GOT3 (cell line): ENCODE data around the gene DNLZ.
"Not testable (repeated sequence)": the region's sequence is repeated elsewhere in the genome, so short reads cannot be mapped to it uniquely, and the experiment has no call there.

ENCODE experiments used
- DNase-seq: peaks from one replicate; lab custom pipeline; 2025; ENCODE audit warnings: mixed read lengths; lab: John Stamatoyannopoulos, UW

DNLZ gene

GRCh38 chr9:136363106-136363948 is at the start of gene DNLZ:
Gene DNLZ, minus strand, starts transcription at chr9:136363744. Its CDS starts 30 bp downstream, at chr9:136363714.
- DNase-seq = peak; percentile 83

GRCh38 chr9:136412962-136413361 is 49.4 kb upstream of the DNLZ start:
- no peak for DNase-seq

GRCh38 chr9:136411378-136411777 is 47.8 kb upstream of the DNLZ start:
- DNase-seq = no peak

GRCh38 chr9:136410500-136411287 is 47.1 kb upstream of the DNLZ start, which contains the start of the genes ENTR1 and PMPCA:
Gene ENTR1, minus strand, starts transcription at chr9:136410614. Its CDS starts 217 bp downstream, at chr9:136410397.
Gene PMPCA, plus strand, starts transcription at chr9:136410658. Its CDS starts 11 bp downstream, at chr9:136410669.
- DNase-seq = peak; percentile 77

- DNase-seq = no peak
Measured at GRCh38 chr9:136409557-136410455, 46.3 kb upstream of the DNLZ start.

DNA sequence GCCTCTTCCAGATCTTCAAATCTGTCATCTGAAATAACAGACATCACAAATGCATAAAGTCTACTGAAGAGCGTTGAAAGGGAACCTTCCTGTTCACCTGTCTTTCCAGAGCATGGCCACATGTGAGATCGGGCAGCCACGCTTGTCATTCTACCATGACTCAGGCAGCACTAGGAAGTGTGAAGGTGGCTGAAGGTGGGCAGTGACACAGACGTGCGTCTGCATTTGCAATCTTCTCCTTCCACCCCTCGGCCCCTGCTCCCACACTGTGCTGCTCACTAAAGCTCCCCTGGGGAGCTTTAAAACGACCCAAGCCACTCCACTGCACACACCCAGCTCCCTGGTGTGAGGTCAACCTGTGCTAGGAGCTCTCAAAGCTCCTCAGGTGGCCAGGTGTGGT is 44.4 kb upstream of the DNLZ start:
- DNase-seq = no peak

DNA sequence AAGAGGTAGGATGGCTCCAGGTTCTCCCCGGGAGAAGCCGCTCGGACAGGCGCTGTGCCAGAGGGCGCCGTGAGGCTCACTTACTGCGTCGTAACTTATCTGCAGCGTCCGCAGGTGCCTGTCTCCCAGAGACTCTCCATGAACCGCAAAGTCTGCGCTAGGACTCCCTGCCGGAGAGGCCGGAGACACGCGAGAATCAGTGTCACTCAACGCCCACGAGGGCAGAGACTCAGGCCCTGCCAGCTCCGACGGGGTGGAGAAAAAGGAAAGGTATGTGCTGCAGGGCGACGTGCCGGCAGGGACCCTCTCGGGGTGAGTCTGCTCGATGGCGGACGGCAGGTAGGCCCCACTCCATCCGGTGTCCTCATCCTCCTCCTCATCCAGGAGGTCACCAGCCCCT is 43.5 kb upstream of the DNLZ start:
- not testable (repeated sequence) for DNase-seq

DNA sequence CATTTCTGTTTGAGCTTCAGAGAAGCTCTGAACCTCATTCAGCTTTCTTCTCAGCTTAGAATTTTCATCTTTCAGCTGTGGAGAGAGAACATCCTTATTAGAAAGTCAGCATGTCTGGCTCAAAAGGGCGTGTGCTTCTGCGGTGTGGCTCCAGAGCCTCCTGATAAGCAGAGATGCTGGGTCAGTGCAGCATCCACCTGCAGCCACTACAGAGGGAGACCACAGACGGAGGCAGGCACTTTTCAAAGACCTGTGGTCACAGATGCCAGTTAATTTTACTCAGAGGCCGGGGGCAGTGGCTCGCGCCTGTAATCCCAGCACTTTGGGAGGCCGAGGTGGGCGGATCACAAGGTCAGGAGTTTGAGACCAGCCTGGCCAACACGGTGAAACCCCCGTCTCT is 42.4 kb upstream of the DNLZ start:
- not testable (repeated sequence) for DNase-seq

DNA sequence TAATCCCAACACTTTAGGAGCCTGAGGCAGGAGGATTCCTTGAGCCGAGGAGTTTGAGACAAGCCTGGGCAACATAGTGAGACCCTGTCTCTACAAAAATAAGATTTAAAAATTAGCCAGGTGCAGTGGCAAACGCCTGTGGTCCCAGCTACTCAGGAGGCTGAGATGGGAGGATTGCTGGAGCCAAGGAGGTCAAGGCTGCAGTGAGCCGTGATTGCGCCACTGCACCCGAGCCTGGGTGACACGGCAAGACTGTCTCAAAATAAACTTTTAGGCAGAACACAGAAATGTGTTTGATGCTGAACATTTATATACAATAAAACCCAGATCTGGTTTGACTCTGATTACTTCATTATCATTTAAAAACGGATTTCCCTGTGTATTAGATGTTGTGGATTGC is 41.9 kb upstream of the DNLZ start:
- no peak for DNase-seq

GRCh38 chr9:136404801-136405136 is 41.2 kb upstream of the DNLZ start:
- no peak for DNase-seq

- DNase-seq = no peak
Measured at GRCh38 chr9:136403915-136404800, 40.6 kb upstream of the DNLZ start.

DNA sequence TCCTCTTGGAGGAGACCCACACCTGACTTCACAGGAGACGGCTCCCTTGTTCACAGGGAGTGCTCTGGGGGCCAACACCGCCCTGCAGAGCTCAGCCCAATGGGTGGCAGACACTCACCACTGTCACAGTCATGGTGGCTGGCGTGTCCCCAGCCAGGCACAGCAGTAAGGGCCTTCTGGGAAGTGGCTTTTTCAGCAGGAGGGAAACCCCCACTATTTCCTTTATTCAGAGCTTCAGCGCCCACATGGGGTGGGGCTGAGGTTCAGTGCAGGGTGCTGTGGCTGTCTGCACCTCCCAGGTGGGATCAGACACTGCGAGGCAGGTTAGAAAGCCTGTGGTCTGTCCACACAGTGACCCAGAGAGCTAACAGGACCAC is 40.0 kb upstream of the DNLZ start:
- DNase-seq = no peak

DNA sequence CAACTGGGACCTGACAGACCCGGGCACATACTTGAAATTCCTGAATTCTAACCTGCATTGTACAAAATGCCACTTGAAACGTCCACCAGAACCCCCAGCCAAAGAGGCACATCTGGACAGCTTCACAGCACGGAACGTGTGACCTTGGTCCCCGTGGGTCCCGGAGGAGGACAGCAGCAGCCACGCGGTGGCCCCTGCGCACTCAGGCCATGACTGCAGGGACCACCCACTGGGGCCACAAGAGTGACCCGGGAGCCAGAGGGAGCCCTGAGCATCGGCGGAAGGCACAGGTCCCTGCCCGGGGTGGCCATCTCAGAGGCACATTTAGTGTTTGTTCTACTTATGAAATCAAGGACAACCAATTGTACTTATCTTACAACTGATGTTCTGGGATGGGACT is 38.5 kb upstream of the DNLZ start:
- DNase-seq = no peak

- no peak for DNase-seq
Measured at GRCh38 chr9:136401173-136401922, 37.8 kb upstream of the DNLZ start.

DNA sequence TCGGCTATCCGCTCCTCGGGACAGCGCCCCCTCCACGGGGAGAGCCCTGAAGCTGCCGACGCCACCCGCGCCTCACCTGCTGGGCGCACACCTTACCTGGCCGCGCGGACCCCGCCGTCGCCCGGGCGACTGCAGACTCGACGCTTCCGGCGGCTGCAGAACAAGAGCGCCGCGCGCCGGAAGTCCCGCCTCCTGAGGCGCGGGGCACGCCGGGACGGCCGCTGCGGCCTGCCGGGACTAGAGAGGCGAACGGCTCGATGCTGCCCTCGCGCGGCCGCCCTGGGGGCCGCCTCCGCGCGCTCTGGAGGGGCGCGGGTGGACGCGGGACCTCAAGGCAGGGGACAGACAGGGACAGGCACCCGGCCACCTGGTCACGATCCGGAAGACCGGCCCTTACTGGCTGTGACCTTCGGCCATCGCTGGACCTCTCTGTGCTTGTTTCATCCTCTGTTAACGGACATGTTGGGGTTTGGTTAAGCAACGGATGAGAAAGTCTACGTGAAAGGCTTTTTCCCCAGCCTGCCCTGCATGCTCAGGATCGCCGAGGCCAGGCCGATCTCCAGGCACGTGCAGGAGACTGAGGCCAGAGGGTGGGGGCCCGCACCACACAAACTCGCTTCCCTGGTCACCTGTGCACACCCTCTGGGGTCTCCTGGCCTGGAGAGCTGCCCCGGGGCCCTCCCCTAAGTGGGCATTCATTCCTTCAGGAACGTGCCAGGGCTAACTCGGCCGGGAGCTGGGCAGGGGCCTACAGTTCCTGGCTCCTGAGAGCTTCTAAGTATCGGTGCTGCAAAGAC is 36.7 kb upstream of the DNLZ start, which contains the start of gene SNAPC4:
Gene SNAPC4 (minus strand): TSS at position 133 of the 797 bp plus-strand sequence. CDS start 1,742 bp downstream, outside the sequence.
- DNase-seq = peak; percentile 54

GRCh38 chr9:136399176-136400037 is 35.9 kb upstream of the DNLZ start:
- no peak for DNase-seq

DNA sequence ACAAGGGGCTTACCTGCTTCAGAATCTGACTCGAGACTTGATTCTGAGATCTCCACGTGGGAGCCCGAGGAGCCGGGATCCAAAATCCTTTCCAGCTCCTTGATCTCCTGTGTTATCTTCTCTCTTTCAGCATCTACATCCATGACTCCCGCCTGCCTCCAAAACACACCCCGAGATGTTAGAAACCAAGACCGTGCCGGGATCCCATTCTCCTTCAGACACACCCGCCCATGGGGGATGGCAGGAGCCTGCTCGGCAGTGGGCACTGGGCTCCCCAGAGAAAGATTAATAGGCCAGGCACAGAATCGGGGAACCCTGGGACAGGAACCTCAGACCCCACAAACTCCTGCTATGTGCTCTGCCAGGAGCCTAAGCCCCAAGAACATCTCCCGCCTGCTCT is 34.7 kb upstream of the DNLZ start:
- no peak for DNase-seq

GRCh38 chr9:136397643-136398042 is 34.1 kb upstream of the DNLZ start:
- no peak for DNase-seq

GRCh38 chr9:136396219-136396515 is 32.6 kb upstream of the DNLZ start:
- no peak for DNase-seq
